Measurements from ENCODE around the gene FPGS. TPM values are rescaled to one million over a fixed set of nuclear protein-coding genes. Genes with fewer than 3 reads are reported as not detected.

FPGS gene
- total RNA-seq, 1 donor from 2014 or later, result 68.9 TPM

- DNase-seq (peak; percentile 73), ATAC-seq (peak; percentile 69)
- intact Hi-C loops (cut with DNase I), result no loop called here
- Histone ChIP-seq H3K9me3 (no peaks in the 10 kb centered on the region), H3K36me3 (no peaks in the 10 kb centered on the region), H3K4me3 (peak overlapping the region; percentile 25), H3K4me1 (peaks cover 10% of the 10 kb centered on the region), H3K27ac (peak overlapping the region; percentile 84), H3K27me3 (no peaks in the 10 kb centered on the region)
- no peak for TF ChIP-seq CTCF (IDR thresholded peaks at IDR 0.05)
Observed at GRCh38 chr9:127762111-127762676, 40.5 kb upstream of the FPGS start.

GRCh38 chr9:127763918-127764384 lies 38.7 kb upstream of the FPGS start:
- H3K27ac ChIP-seq, result peak overlapping the region; percentile 84
- DNase-seq, result peak; percentile 79
- H3K27me3 ChIP-seq, result no peaks in the 10 kb centered on the region
- no peaks in the 10 kb centered on the region for H3K9me3 ChIP-seq
- ATAC-seq, result peak; percentile 81
- no peak overlapping the region for H3K4me3 ChIP-seq
- intact Hi-C loops (cut with DNase I), result no loop called here
- peak; percentile 53 for TF ChIP-seq CTCF (IDR thresholded peaks at IDR 0.05)
- H3K36me3 ChIP-seq, result no peaks in the 10 kb centered on the region
- peaks cover 16% of the 10 kb centered on the region for H3K4me1 ChIP-seq

GRCh38 chr9:127765418-127765817 lies 37.3 kb upstream of the FPGS start:
- no peaks in the 10 kb centered on the region for H3K9me3 ChIP-seq
- no peaks in the 10 kb centered on the region for H3K36me3 ChIP-seq
- no peaks in the 10 kb centered on the region for H3K27me3 ChIP-seq
- peaks cover 25% of the 10 kb centered on the region for H3K4me1 ChIP-seq
- no peak for ATAC-seq
- intact Hi-C loops (cut with DNase I), result no loop called here
- TF ChIP-seq CTCF (IDR thresholded peaks at IDR 0.05), result no peak
- DNase-seq, result no peak
- H3K4me3 ChIP-seq, result no peak overlapping the region
- H3K27ac ChIP-seq, result peak overlapping the region; percentile 84

DNA sequence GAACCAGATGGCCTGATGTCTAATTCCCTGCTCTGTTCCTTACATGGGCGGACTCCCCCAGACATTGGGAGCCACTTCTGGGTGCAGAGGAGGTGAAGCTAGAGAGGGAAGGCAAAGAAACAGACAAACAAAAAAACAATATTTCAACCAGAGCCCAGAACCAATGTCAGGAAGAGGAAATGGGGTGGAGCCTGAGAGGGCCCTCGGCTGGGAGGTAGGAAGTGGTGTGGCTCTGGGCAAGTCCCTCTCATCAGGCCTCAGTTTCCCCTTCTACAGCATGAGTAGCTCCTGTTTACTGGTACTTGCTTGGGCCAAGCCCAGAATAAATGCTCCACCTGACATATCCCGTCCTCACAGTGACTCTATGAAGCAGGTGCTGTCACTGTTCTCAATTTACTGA lies 35.3 kb upstream of the FPGS start:
- DNase-seq (no peak), ATAC-seq (no peak)
- Histone ChIP-seq H3K9me3 (no peaks in the 10 kb centered on the region), H3K4me3 (peak overlapping the region; percentile 67), H3K36me3 (no peaks in the 10 kb centered on the region), H3K27ac (peak overlapping the region; percentile 86), H3K4me1 (peaks cover 36% of the 10 kb centered on the region), H3K27me3 (no peaks in the 10 kb centered on the region)
- no peak for TF ChIP-seq CTCF (IDR thresholded peaks at IDR 0.05)
- intact Hi-C loops (cut with DNase I), result no loop called here

DNA sequence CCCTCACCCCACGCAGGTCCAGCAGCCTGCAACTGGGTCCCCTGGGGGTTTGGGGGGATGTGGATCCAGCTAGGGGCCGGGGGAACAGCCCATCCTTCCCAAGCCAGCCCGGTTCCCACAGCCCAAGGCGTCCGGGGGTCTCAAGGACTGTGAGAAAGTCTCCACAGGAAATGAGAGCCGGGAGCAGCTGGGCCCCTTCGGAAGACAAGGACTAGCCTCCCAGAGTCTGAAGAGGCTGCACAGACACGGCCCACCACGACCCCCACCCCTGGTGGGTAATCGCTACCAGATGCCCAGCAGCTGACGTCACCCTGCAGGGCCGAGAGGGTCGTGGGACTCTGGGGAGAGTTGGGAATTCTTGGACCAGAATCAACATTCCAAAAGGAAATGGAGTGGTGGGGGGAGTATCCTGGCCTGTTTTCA lies 34.8 kb upstream of the FPGS start:
- peak overlapping the region; percentile 86 for H3K27ac ChIP-seq
- H3K4me1 ChIP-seq, result peaks cover 32% of the 10 kb centered on the region
- H3K36me3 ChIP-seq, result no peaks in the 10 kb centered on the region
- no peaks in the 10 kb centered on the region for H3K9me3 ChIP-seq
- intact Hi-C loops (cut with DNase I), result no loop called here
- no peak for ATAC-seq
- no peak for DNase-seq
- peak overlapping the region; percentile 67 for H3K4me3 ChIP-seq
- no peaks in the 10 kb centered on the region for H3K27me3 ChIP-seq
- TF ChIP-seq CTCF (IDR thresholded peaks at IDR 0.05), result no peak

DNA sequence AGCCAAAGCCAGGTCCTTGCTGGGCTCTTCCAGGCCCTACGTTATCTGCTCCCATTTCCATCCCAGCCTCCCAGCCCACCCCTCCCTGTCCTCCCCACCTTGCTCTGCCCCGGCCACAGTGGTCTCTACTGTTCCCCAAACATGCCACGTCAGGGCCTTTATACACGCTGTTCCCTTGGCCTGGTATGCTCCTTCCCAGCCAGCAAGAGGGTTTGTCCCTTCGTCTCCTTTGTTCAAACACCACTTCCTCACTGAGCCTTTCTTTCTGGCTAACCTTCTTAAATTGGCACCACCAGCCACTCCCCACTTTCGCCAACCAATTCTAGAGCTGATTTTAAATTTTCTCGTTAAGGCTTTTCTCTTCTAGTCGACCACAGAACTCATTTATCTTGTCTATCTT lies 34.0 kb upstream of the FPGS start:
- Histone ChIP-seq H3K27me3 (no peaks in the 10 kb centered on the region), H3K4me3 (peak overlapping the region; percentile 67), H3K4me1 (peaks cover 32% of the 10 kb centered on the region), H3K9me3 (no peaks in the 10 kb centered on the region), H3K36me3 (no peaks in the 10 kb centered on the region), H3K27ac (peak overlapping the region; percentile 86)
- no peak for TF ChIP-seq CTCF (IDR thresholded peaks at IDR 0.05)
- DNase-seq, result no peak
- intact Hi-C loops (cut with DNase I), result no loop called here
- no peak for ATAC-seq
